Ovary (tissue), 9 donors: ENCODE data around the gene PACSIN2. TPM values are rescaled to one million over a fixed set of nuclear protein-coding genes. Genes with fewer than 3 reads are reported as not detected.
"Not testable (repeated sequence)": the region's sequence is repeated elsewhere in the genome, so short reads cannot be mapped to it uniquely, and the experiment has no call there.

Source experiments
- DNase-seq, 5 donors: peaks; one replicate each; pipeline ENCODE4 v3.0.0-alpha.2; 2019 to 2020
- H3K27ac ChIP-seq, 2 donors: fragments of 200-600 bp; one replicate each; pipeline versions ENCODE4 v1.5.1 to v1.8.0; 2019 to 2022
- H3K27me3 ChIP-seq: fragments of 200-600 bp; one replicate; pipeline ENCODE4 v1.8.0; 2022
- H3K36me3 ChIP-seq: fragments of 200-600 bp; sonication (generic); one replicate; pipeline ENCODE4 v1.5.1; 2019
- H3K4me1 ChIP-seq: one replicate; pipeline ENCODE4 v1.8.1; 2013; ENCODE audit warnings: mild to moderate bottlenecking, moderate library complexity; ENCODE audit not compliant: insufficient read depth
- H3K4me3 ChIP-seq: fragments of 200-600 bp; sonication (generic); one replicate; pipeline ENCODE4 v1.5.1; 2017
- H3K9me3 ChIP-seq, 2 donors: fragments of 200-600 bp in 1 of 2; sonication (generic) in 1 of 2; one replicate each; pipeline versions ENCODE4 v1.5.1 to v1.8.1; 2013 to 2019; ENCODE audit warnings: mild to moderate bottlenecking in 1 of 2, moderate library complexity in 1 of 2
- CTCF ChIP-seq, 3 donors: fragments of 450-650 bp in 2 of 3; fragments of 200-600 bp in 1 of 3; IDR thresholded peaks; one replicate each; pipeline versions ENCODE4 v1.5.1 to v1.8.0; 2016 to 2022; ENCODE audit warnings: antibody characterized with exemption in 3 of 3, mild to moderate bottlenecking in 1 of 3
- EP300 ChIP-seq: sonication (generic); formaldehyde crosslinking; IDR thresholded peaks from one replicate; pipeline ENCODE4 v1.6.1; 2017; ENCODE audit warnings: antibody characterized with exemption
- POLR2A ChIP-seq: fragments of 450-650 bp; IDR thresholded peaks from one replicate; pipeline ENCODE4 v1.6.1; 2017; ENCODE audit warnings: antibody characterized with exemption, mild to moderate bottlenecking, moderate library complexity
- WGBS, 3 donors: extraction: QIAGEN DNeasy Blood & Tissue Kit in 1 of 3; methylation state at CpG; one replicate each; pipeline versions ENCODE4 v1.1.5 to v1.1.7; 2013 to 2017; 5-methylcytosine and 5-hydroxymethylcytosine counted together
- intact Hi-C, 4 donors: fragments of 100-400 bp; cut with DNase I; formaldehyde crosslinking; loops; one replicate each; pipeline versions ENCODE4 v1.11.0 to v1.15.1; 2022 to 2023
- polyA plus RNA-seq, 2 donors: library from polyadenylated mRNA; stranded (reverse); fragments of 200-250 nt in 1 of 2; fragments of 350-450 nt in 1 of 2; fragmentation: Illumina TruSeq in 1 of 2; extraction: RNeasy Lipid Tissue Mini Kit (QIAGEN cat#74804) in 1 of 2; gene quantifications; one replicate each; pipeline ENCODE4 v1.2.3, GENCODE V29; 2013 to 2014
- total RNA-seq, 7 donors: library from RNA; depleted of rRNA in 2 of 7; stranded (reverse); fragments of >200 nt in 2 of 7; fragmentation: NEBNext Ultra II Directional in 3 of 7; extraction: Animal tissue kit (Norgen Biotek cat#: 25700) in 3 of 7; gene quantifications; one replicate each; pipeline versions ENCODE4 v1.1.0 to v1.2.4, GENCODE V29; 2016 to 2023
- donor health status: DM: no; HTN: no; CAD: no; lungs with moderate emphysema.
- donor health status: DM: no; HTN: no; CAD: no.
- donor health status: Bipolar disorder and iron deficiency.
- donor health status: DM: yes; HTN: yes; CAD: no.
- donor health status: DM: no; HTN: no; CAD: no.
- donor health status: DM: yes; HTN: yes; CAD: no.

The PACSIN2 gene
- total and polyA plus RNA-seq, 9 donors, result 25.5 to 60.0 (median 48.0) TPM

GRCh38 chr22:42964994-42965699 is 49.8 kb downstream of the PACSIN2 start:
- intact Hi-C loops, result no loop called here
- Histone ChIP-seq H3K27me3 (no peaks in the 10 kb centered on the region), H3K4me1 (peaks cover 10% of the 10 kb centered on the region), H3K27ac (no peak overlapping the region), H3K36me3 (no peaks in the 10 kb centered on the region), H3K4me3 (no peak overlapping the region), H3K9me3 (no peaks in the 10 kb centered on the region)
- 63 to 86% (median 71%) methylated on average over 6 of the region's 6 CpGs for WGBS, 3 donors
- DNase-seq, result no peak
- TF ChIP-seq CTCF (IDR thresholded peaks at IDR 0.05) (no peak), EP300 (no peak), POLR2A (no peak)

- no peak for DNase-seq
- intact Hi-C loops, result no loop called here
- no peaks in the 10 kb centered on the region for H3K27me3 ChIP-seq
- H3K36me3 ChIP-seq, result no peaks in the 10 kb centered on the region
- H3K9me3 ChIP-seq, result no peaks in the 10 kb centered on the region
- H3K27ac ChIP-seq, result no peak overlapping the region
- 77 to 92% (median 79%) methylated on average over 9 of the region's 9 CpGs for WGBS, 3 donors
- no peak for TF ChIP-seq POLR2A
- no peak for TF ChIP-seq CTCF (IDR thresholded peaks at IDR 0.05)
- no peak for TF ChIP-seq EP300
- no peak overlapping the region for H3K4me3 ChIP-seq
- peaks cover 14% of the 10 kb centered on the region for H3K4me1 ChIP-seq
Observed at GRCh38 chr22:42963231-42963595, 51.7 kb downstream of the PACSIN2 start.

GRCh38 chr22:42962295-42963230 is 52.4 kb downstream of the PACSIN2 start:
- DNase-seq, result no peak
- Histone ChIP-seq H3K27me3 (no peaks in the 10 kb centered on the region), H3K36me3 (no peaks in the 10 kb centered on the region), H3K4me3 (no peak overlapping the region), H3K9me3 (no peaks in the 10 kb centered on the region), H3K4me1 (peaks cover 13% of the 10 kb centered on the region), H3K27ac (no peak overlapping the region)
- 71 to 80% (median 73%) methylated on average over 9 of the region's 9 CpGs for WGBS, 3 donors
- intact Hi-C loops, result no loop called here
- no peak for TF ChIP-seq POLR2A
- no peak for TF ChIP-seq CTCF (IDR thresholded peaks at IDR 0.05)
- TF ChIP-seq EP300, result no peak

- no peak overlapping the region for H3K27ac ChIP-seq
- no peak for DNase-seq
- peaks cover 13% of the 10 kb centered on the region for H3K4me1 ChIP-seq
- H3K27me3 ChIP-seq, result no peaks in the 10 kb centered on the region
- intact Hi-C loops, result no loop called here
- TF ChIP-seq POLR2A (no peak), CTCF (IDR thresholded peaks at IDR 0.05) (no peak), EP300 (no peak)
- WGBS, 3 donors, result 77 to 91% (median 91%) methylated on average over 6 of the region's 6 CpGs
- H3K36me3 ChIP-seq, result no peaks in the 10 kb centered on the region
- no peaks in the 10 kb centered on the region for H3K9me3 ChIP-seq
- no peak overlapping the region for H3K4me3 ChIP-seq
Observed at GRCh38 chr22:42961810-42962209, 53.1 kb downstream of the PACSIN2 start.

GRCh38 chr22:42961400-42961690 is 53.6 kb downstream of the PACSIN2 start:
- H3K4me3 ChIP-seq, H3K36me3 ChIP-seq, intact Hi-C loops, DNase-seq, H3K27me3 ChIP-seq, H3K9me3 ChIP-seq, H3K27ac ChIP-seq: not testable (repeated sequence)
- peaks cover 13% of the 10 kb centered on the region for H3K4me1 ChIP-seq
- 75 to 90% (median 84%) methylated on average over 3 of the region's 3 CpGs for WGBS, 3 donors
